Stimulated activated CD4-positive, alpha-beta T cell treated with anti-CD3 and anti-CD28 coated beads, Interleukin-15, amount 100 ng/mL, for 1 hour (primary cell): ENCODE measurements around the gene SH3BP5.

Experiments
- DNase-seq, 2 donors: peaks; one replicate each; pipeline ENCODE4 v3.0.0-alpha.2; 2020; ENCODE audit warnings: low read depth in 1 of 2, low spot score in 1 of 2

Gene SH3BP5

GRCh38 chr3:15347737-15348110 lies 15.3 kb upstream of the SH3BP5 start:
- DNase-seq = no peak

- DNase-seq = no peak
Observed at GRCh38 chr3:15347063-15347736, 14.8 kb upstream of the SH3BP5 start.

GRCh38 chr3:15346516-15346915 lies 14.1 kb upstream of the SH3BP5 start:
- no peak for DNase-seq

GRCh38 chr3:15345608-15346137 lies 13.3 kb upstream of the SH3BP5 start:
- no peak for DNase-seq

GRCh38 chr3:15345066-15345607 lies 12.8 kb upstream of the SH3BP5 start:
- DNase-seq = no peak

GRCh38 chr3:15342945-15343344 lies 10.6 kb upstream of the SH3BP5 start:
- no peak for DNase-seq

- DNase-seq = no peak
Observed at GRCh38 chr3:15342246-15342645, 9.9 kb upstream of the SH3BP5 start.

- DNase-seq = no peak
Observed at GRCh38 chr3:15341030-15341726, 8.8 kb upstream of the SH3BP5 start.

GRCh38 chr3:15339786-15340215 lies 7.4 kb upstream of the SH3BP5 start:
- DNase-seq = no peak

GRCh38 chr3:15339001-15339400 lies 6.6 kb upstream of the SH3BP5 start:
- DNase-seq = no peak

GRCh38 chr3:15337963-15338362 lies 5.6 kb upstream of the SH3BP5 start:
- no peak for DNase-seq

- no peak for DNase-seq
Observed at GRCh38 chr3:15336057-15336456, 3.7 kb upstream of the SH3BP5 start.

GRCh38 chr3:15333956-15334263 lies 1.5 kb upstream of the SH3BP5 start:
- no peak for DNase-seq

GRCh38 chr3:15333099-15333955 lies 941 bp upstream of the SH3BP5 start:
- DNase-seq = no peak

GRCh38 chr3:15331606-15332404 lies 581 bp downstream of the SH3BP5 start:
- peak; percentile 15 to 35 for DNase-seq

- DNase-seq = no peak
Observed at GRCh38 chr3:15331072-15331605, 1.2 kb downstream of the SH3BP5 start.

GRCh38 chr3:15330031-15330596 lies 2.3 kb downstream of the SH3BP5 start:
- no peak for DNase-seq

- no peak for DNase-seq
Observed at GRCh38 chr3:15329046-15330005, 3.1 kb downstream of the SH3BP5 start.

GRCh38 chr3:15327941-15328340 lies 4.4 kb downstream of the SH3BP5 start:
- DNase-seq = no peak
